T-helper 2 cell treated with Interferon-gamma antibody and Interleukin-4, amounts not matched to agents 5 μg/mL and 100 μg/mL, for 36 hours (primary cell): ENCODE data around the gene SGMS1.
"Not testable (repeated sequence)": the region's sequence is repeated elsewhere in the genome, so short reads cannot be mapped to it uniquely, and the experiment has no call there.

ENCODE experiments used
- DNase-seq: peaks from one replicate; pipeline ENCODE4 v3.0.0; 2021; ENCODE audit warnings: low spot score
- H3K27ac Mint-ChIP-seq: one replicate; pipeline ENCODE4 v1.8.0; 2021; ENCODE audit warnings: mild to moderate bottlenecking, mixed read lengths
- H3K27me3 Mint-ChIP-seq: one replicate; pipeline ENCODE4 v1.8.0; 2021; ENCODE audit warnings: low read depth, mixed read lengths
- H3K36me3 Mint-ChIP-seq: one replicate; pipeline ENCODE4 v1.8.0; 2021; ENCODE audit warnings: low read depth, mixed read lengths
- H3K4me1 Mint-ChIP-seq: one replicate; pipeline ENCODE4 v1.8.0; 2021; ENCODE audit warnings: low read depth, mixed read lengths
- H3K4me3 Mint-ChIP-seq: one replicate; pipeline ENCODE4 v1.8.0; 2022; ENCODE audit warnings: mild to moderate bottlenecking, moderate library complexity, mixed read lengths
- H3K9me3 Mint-ChIP-seq: one replicate; pipeline ENCODE4 v1.8.0; 2021; ENCODE audit warnings: mixed read lengths

The SGMS1 gene

GRCh38 chr10:50623663-50624412, at the start of gene SGMS1:
Gene SGMS1 (minus strand): TSS chr10:50623956. CDS start chr10:50344114, 279,842 bp downstream.
- H3K4me1 Mint-ChIP-seq: peaks cover 31% of the 10 kb centered on the region
- peak within 1 kb of the TSS; percentile 94 for H3K27ac Mint-ChIP-seq
- no peaks in the 10 kb centered on the region for H3K9me3 Mint-ChIP-seq
- H3K36me3 Mint-ChIP-seq: no peaks in the 10 kb centered on the region
- DNase-seq: peak; percentile 81
- H3K27me3 Mint-ChIP-seq: peaks cover 32% of the 10 kb centered on the region
- peak within 1 kb of the TSS; percentile 86 for H3K4me3 Mint-ChIP-seq

DNA sequence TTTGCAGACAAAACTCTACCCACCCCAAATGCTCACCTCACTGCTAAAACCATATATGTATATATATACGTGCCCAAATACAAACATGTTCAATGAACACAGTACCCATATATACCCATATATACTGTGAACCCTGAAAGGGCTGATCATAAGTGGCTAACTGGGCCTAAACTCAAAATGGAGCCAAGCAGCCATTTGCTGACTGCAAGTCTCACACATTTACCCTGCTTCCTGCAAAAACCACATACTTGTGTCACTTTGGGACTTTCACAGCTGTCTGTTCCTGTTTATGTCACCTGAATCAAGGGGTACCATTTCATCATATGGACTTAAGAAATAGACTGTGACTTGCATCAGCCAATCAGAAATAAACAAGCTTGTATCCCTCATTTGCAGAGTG, 48.4 kb upstream of the SGMS1 start:
- not testable (repeated sequence) for H3K27me3 Mint-ChIP-seq, DNase-seq, H3K4me1 Mint-ChIP-seq, H3K36me3 Mint-ChIP-seq, H3K4me3 Mint-ChIP-seq
- Mint-ChIP-seq H3K9me3 (peaks cover 10% of the 10 kb centered on the region), H3K27ac (peak overlapping the region; percentile 64)

GRCh38 chr10:50671645-50672044, 47.9 kb upstream of the SGMS1 start:
- Mint-ChIP-seq H3K9me3 (peaks cover 10% of the 10 kb centered on the region), H3K27ac (peak overlapping the region; percentile 64)
- DNase-seq, H3K27me3 Mint-ChIP-seq, H3K36me3 Mint-ChIP-seq, H3K4me3 Mint-ChIP-seq, H3K4me1 Mint-ChIP-seq: not testable (repeated sequence)

GRCh38 chr10:50669957-50670356, 46.2 kb upstream of the SGMS1 start:
- not testable (repeated sequence) for H3K4me3 Mint-ChIP-seq, DNase-seq, H3K36me3 Mint-ChIP-seq, H3K27me3 Mint-ChIP-seq, H3K4me1 Mint-ChIP-seq, H3K27ac Mint-ChIP-seq
- H3K9me3 Mint-ChIP-seq: peaks cover 10% of the 10 kb centered on the region

GRCh38 chr10:50667353-50667752, 43.6 kb upstream of the SGMS1 start:
- H3K4me1 Mint-ChIP-seq, H3K9me3 Mint-ChIP-seq, H3K36me3 Mint-ChIP-seq, H3K27ac Mint-ChIP-seq, DNase-seq, H3K27me3 Mint-ChIP-seq, H3K4me3 Mint-ChIP-seq: not testable (repeated sequence)

GRCh38 chr10:50662420-50662819, 38.7 kb upstream of the SGMS1 start:
- not testable (repeated sequence) for H3K4me3 Mint-ChIP-seq, H3K27me3 Mint-ChIP-seq, H3K36me3 Mint-ChIP-seq, H3K9me3 Mint-ChIP-seq, H3K4me1 Mint-ChIP-seq, H3K27ac Mint-ChIP-seq, DNase-seq

GRCh38 chr10:50661563-50661962, 37.8 kb upstream of the SGMS1 start:
- not testable (repeated sequence) for DNase-seq, H3K4me3 Mint-ChIP-seq, H3K27ac Mint-ChIP-seq, H3K9me3 Mint-ChIP-seq, H3K36me3 Mint-ChIP-seq, H3K27me3 Mint-ChIP-seq, H3K4me1 Mint-ChIP-seq

DNA sequence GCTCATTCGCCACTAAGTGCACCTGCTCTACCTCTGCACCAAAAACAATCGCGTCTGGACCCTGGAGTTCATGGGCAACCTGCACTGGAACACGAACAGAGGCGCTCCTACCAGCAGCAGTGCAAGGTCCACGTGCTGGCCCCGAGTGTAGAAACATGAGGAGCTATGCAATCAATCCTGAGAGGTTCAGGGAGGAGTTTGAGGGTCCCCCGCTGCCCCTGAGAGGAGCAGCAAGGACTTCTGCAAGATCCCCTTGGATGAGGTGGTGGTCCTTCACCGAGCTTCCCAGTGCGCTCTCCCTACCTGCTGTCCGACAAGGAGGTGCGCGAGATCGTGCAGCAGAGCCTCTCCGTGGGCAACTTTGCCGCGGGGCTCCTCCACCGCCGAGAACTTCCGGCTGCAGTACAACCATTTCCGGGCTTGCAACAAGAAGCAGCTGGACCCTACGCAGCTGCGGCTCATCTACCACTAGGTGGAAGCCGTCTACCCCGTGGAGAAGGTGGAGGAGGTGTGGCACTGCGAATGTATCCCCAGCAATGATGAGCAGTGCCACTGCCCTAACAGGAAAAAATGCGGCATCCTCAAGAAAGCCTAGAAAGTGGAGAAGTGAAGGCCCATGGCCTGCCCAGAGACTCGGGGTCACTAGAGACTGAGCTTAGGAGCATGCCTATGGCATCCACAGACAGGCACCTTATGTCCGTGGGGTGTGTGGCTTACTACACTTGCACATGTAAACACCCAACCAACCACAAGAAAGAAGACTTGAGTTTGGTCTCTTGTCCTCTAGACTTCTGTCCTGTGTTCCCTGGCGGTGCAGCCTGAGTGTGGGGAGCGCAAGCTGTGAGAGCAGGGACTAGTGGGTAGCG, 36.3 kb upstream of the SGMS1 start:
- H3K36me3 Mint-ChIP-seq, DNase-seq, H3K9me3 Mint-ChIP-seq, H3K27me3 Mint-ChIP-seq, H3K27ac Mint-ChIP-seq, H3K4me1 Mint-ChIP-seq, H3K4me3 Mint-ChIP-seq: not testable (repeated sequence)

GRCh38 chr10:50659016-50659864, 35.5 kb upstream of the SGMS1 start:
- not testable (repeated sequence) for H3K4me3 Mint-ChIP-seq, H3K36me3 Mint-ChIP-seq, H3K9me3 Mint-ChIP-seq, DNase-seq, H3K27ac Mint-ChIP-seq, H3K27me3 Mint-ChIP-seq, H3K4me1 Mint-ChIP-seq

GRCh38 chr10:50658165-50658564, 34.4 kb upstream of the SGMS1 start:
- peaks cover 18% of the 10 kb centered on the region for H3K27me3 Mint-ChIP-seq
- H3K36me3 Mint-ChIP-seq: no peaks in the 10 kb centered on the region
- peaks cover 8% of the 10 kb centered on the region for H3K4me1 Mint-ChIP-seq
- H3K9me3 Mint-ChIP-seq: no peaks in the 10 kb centered on the region
- no peak overlapping the region for H3K4me3 Mint-ChIP-seq
- DNase-seq: no peak
- H3K27ac Mint-ChIP-seq: no peak overlapping the region

DNA sequence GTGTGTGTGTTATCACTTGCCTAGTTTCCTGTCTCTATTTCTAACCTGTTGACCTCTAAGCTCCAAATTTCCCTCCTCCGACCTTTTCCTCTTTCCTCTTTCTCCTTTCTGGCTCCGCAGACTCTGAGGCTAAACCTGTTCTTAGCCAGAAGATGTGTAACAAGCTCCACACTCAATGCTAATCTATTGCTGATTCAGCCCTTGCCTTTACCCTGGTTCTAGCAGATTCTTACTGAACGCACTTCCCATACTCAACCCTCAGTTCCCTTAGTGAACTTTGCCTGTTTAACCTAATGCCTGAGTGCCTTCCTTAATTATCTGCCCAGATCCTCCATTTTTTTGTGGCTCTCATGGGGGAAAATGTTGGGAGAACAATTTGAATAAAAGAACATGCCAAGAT, 30.0 kb upstream of the SGMS1 start:
- Mint-ChIP-seq H3K4me1 (peaks cover 11% of the 10 kb centered on the region), H3K27me3 (peaks cover 39% of the 10 kb centered on the region), H3K36me3 (no peaks in the 10 kb centered on the region), H3K4me3 (no peak overlapping the region), H3K27ac (no peak overlapping the region), H3K9me3 (no peaks in the 10 kb centered on the region)
- DNase-seq: no peak

GRCh38 chr10:50653142-50653541, 29.4 kb upstream of the SGMS1 start:
- H3K27me3 Mint-ChIP-seq: peaks cover 41% of the 10 kb centered on the region
- H3K27ac Mint-ChIP-seq: no peak overlapping the region
- no peak overlapping the region for H3K4me3 Mint-ChIP-seq
- DNase-seq: no peak
- no peaks in the 10 kb centered on the region for H3K36me3 Mint-ChIP-seq
- no peaks in the 10 kb centered on the region for H3K9me3 Mint-ChIP-seq
- H3K4me1 Mint-ChIP-seq: peaks cover 11% of the 10 kb centered on the region

GRCh38 chr10:50651808-50652207, 28.1 kb upstream of the SGMS1 start:
- Mint-ChIP-seq H3K9me3 (no peaks in the 10 kb centered on the region), H3K4me1 (peaks cover 11% of the 10 kb centered on the region), H3K27ac (no peak overlapping the region), H3K36me3 (no peaks in the 10 kb centered on the region), H3K27me3 (peaks cover 51% of the 10 kb centered on the region), H3K4me3 (no peak overlapping the region)
- DNase-seq: no peak

GRCh38 chr10:50650481-50650880, 26.7 kb upstream of the SGMS1 start:
- Mint-ChIP-seq H3K27ac (no peak overlapping the region), H3K4me3 (no peak overlapping the region), H3K27me3 (peaks cover 63% of the 10 kb centered on the region), H3K36me3 (no peaks in the 10 kb centered on the region), H3K4me1 (peaks cover 11% of the 10 kb centered on the region), H3K9me3 (no peaks in the 10 kb centered on the region)
- no peak for DNase-seq
